DOHH2 (cell line): ENCODE data around the gene A2M.

Experiments
- H3F3A ChIP-seq: fragments of 200-600 bp; sonication (generic), shearing (Covaris generic); 2 replicates; pipeline ENCODE4 v1.6.0; 2016; ENCODE audit warnings: antibody characterized with exemption, mild to moderate bottlenecking; ENCODE audit not compliant: control insufficient read depth, insufficient read depth
- H3K27ac ChIP-seq: fragments of 200-600 bp; sonication (generic); 2 replicates; pipeline ENCODE4 v1.5.1; 2014; ENCODE audit warnings: low read depth, mild to moderate bottlenecking, low read length, moderate library complexity
- H3K27me3 ChIP-seq: fragments of 200-600 bp; sonication (generic); 2 replicates; pipeline ENCODE4 v1.6.1; 2014; ENCODE audit warnings: mild to moderate bottlenecking, low read length, mixed read lengths; ENCODE audit not compliant: control insufficient read depth
- H3K36me3 ChIP-seq: fragments of 200-600 bp; sonication (generic); 2 replicates; pipeline ENCODE4 v1.6.1; 2014; ENCODE audit warnings: mild to moderate bottlenecking, low read length, moderate library complexity, mixed read lengths; ENCODE audit not compliant: control insufficient read depth
- H3K4me1 ChIP-seq: fragments of 200-600 bp; sonication (generic); 2 replicates; pipeline ENCODE4 v1.6.1; 2014; ENCODE audit warnings: mild to moderate bottlenecking, low read length, mixed read lengths; ENCODE audit not compliant: control insufficient read depth
- H3K4me2 ChIP-seq: fragments of 200-600 bp; sonication (generic); 2 replicates; pipeline ENCODE4 v1.6.0; 2014; ENCODE audit warnings: mild to moderate bottlenecking, low read length, moderate library complexity
- H3K4me3 ChIP-seq: fragments of 200-600 bp; sonication (generic); 2 replicates; pipeline ENCODE4 v1.5.1; 2014; ENCODE audit warnings: mild to moderate bottlenecking, low read length, mixed read lengths
- H3K79me2 ChIP-seq: fragments of 200-600 bp; sonication (generic); 2 replicates; pipeline ENCODE4 v1.6.1; 2014; ENCODE audit warnings: mild to moderate bottlenecking, low read length, mixed read lengths; ENCODE audit not compliant: control insufficient read depth
- H3K9me2 ChIP-seq: fragments of 200-600 bp; sonication (generic); replicated peaks from 2 replicates; pipeline ENCODE4 v1.6.1; 2014; ENCODE audit warnings: mild to moderate bottlenecking, low read length, mixed read lengths; ENCODE audit not compliant: control insufficient read depth
- H3K9me3 ChIP-seq: fragments of 200-600 bp; sonication (generic); 2 replicates; pipeline ENCODE4 v1.6.1; 2014; ENCODE audit warnings: antibody characterized with exemption, low read length, mixed read lengths; ENCODE audit not compliant: control insufficient read depth, insufficient read depth
- H4K20me1 ChIP-seq: fragments of 200-600 bp; sonication (generic); 2 replicates; pipeline ENCODE4 v1.6.0; 2014; ENCODE audit warnings: low read depth, mild to moderate bottlenecking, antibody characterized with exemption, low read length, moderate library complexity; ENCODE audit not compliant: control insufficient read depth, insufficient read depth
- EZH2phosphoT487 ChIP-seq: fragments of 200-600 bp; sonication (generic); IDR thresholded peaks from 2 replicates; pipeline ENCODE4 v1.6.1; 2017; ENCODE audit warnings: borderline replicate concordance, mild to moderate bottlenecking, antibody characterized with exemption, low read length, moderate library complexity, mixed read lengths
- TF ChIP-seq, protein P1 (sequence below): fragments of 200-600 bp; sonication (generic); IDR thresholded peaks from one replicate; pipeline ENCODE4 v1.5.1; 2014; ENCODE audit warnings: antibody characterized with exemption, mild to moderate bottlenecking, low read depth, low read length; ENCODE audit not compliant: poor library complexity, severe bottlenecking

The A2M gene

GRCh38 chr12:9098115-9098452 lies 17.6 kb downstream of the A2M start:
- no peaks in the 10 kb centered on the region for H3K27me3 ChIP-seq
- H3K4me2 ChIP-seq: no peak overlapping the region
- no peak overlapping the region for H3K4me3 ChIP-seq
- no peaks in the 10 kb centered on the region for H3K79me2 ChIP-seq
- H3K4me1 ChIP-seq: no peaks in the 10 kb centered on the region
- no peak overlapping the region for H3K27ac ChIP-seq
- no peaks in the 10 kb centered on the region for H4K20me1 ChIP-seq
- H3K36me3 ChIP-seq: no peaks in the 10 kb centered on the region
- TF ChIP-seq, protein P1, sequence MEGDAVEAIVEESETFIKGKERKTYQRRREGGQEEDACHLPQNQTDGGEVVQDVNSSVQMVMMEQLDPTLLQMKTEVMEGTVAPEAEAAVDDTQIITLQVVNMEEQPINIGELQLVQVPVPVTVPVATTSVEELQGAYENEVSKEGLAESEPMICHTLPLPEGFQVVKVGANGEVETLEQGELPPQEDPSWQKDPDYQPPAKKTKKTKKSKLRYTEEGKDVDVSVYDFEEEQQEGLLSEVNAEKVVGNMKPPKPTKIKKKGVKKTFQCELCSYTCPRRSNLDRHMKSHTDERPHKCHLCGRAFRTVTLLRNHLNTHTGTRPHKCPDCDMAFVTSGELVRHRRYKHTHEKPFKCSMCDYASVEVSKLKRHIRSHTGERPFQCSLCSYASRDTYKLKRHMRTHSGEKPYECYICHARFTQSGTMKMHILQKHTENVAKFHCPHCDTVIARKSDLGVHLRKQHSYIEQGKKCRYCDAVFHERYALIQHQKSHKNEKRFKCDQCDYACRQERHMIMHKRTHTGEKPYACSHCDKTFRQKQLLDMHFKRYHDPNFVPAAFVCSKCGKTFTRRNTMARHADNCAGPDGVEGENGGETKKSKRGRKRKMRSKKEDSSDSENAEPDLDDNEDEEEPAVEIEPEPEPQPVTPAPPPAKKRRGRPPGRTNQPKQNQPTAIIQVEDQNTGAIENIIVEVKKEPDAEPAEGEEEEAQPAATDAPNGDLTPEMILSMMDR: no peak
- no peak for TF ChIP-seq EZH2phosphoT487
- H3K9me2 ChIP-seq: no peaks in the 10 kb centered on the region
- H3K9me3 ChIP-seq: no peaks in the 10 kb centered on the region
- H3F3A ChIP-seq: no peaks in the 10 kb centered on the region

GRCh38 chr12:9096563-9097176 lies 19.0 kb downstream of the A2M start:
- 0 out of 2 replicates have a peak, but pooled peaks cover 3% of the 10 kb centered on the region for H3K27me3 ChIP-seq
- no peak overlapping the region for H3K4me2 ChIP-seq
- H3K79me2 ChIP-seq: no peaks in the 10 kb centered on the region

DNA sequence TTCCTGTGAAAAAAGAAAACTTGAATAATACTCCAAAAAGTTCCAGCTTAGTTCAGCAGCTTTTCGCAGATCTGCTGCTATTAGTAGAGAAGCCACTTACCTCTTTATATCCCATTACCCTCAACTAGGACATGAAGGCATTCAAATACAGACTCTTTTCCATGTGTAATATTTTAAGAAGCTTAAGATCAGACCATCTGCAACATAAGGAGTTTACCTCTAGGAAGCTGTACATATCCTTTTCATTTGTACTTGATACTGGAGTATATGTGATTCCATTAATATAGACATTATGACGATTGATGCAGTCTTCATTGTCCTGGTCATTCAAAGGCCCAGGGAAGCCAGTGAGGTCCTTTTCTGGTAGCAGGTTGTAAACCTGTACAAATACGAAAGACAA lies 20.4 kb downstream of the A2M start:
- Histone ChIP-seq H3K9me3 (no peaks in the 10 kb centered on the region), H3K36me3 (no peaks in the 10 kb centered on the region), H3K4me2 (no peak overlapping the region), H3K27me3 (peaks cover 6% of the 10 kb centered on the region), H3K9me2 (no peaks in the 10 kb centered on the region), H3K4me3 (no peak overlapping the region), H3F3A (no peaks in the 10 kb centered on the region), H3K4me1 (no peaks in the 10 kb centered on the region), H4K20me1 (no peaks in the 10 kb centered on the region), H3K27ac (no peak overlapping the region), H3K79me2 (no peaks in the 10 kb centered on the region)
- no peak for TF ChIP-seq EZH2phosphoT487
- TF ChIP-seq, protein P1: no peak

More at GRCh38 chr12:9096563-9097176, 19.0 kb downstream of the A2M start:
- H3K9me2 ChIP-seq: no peaks in the 10 kb centered on the region
- no peaks in the 10 kb centered on the region for H3K9me3 ChIP-seq
- TF ChIP-seq, protein P1: no peak
- no peak for TF ChIP-seq EZH2phosphoT487
- no peak overlapping the region for H3K4me3 ChIP-seq
- H3K36me3 ChIP-seq: no peaks in the 10 kb centered on the region
- H3K4me1 ChIP-seq: no peaks in the 10 kb centered on the region
- no peak overlapping the region for H3K27ac ChIP-seq
- no peaks in the 10 kb centered on the region for H3F3A ChIP-seq
- no peaks in the 10 kb centered on the region for H4K20me1 ChIP-seq
